ENCODE results near the gene USP22. TPM values are rescaled to one million over a fixed set of nuclear protein-coding genes. Genes with fewer than 3 reads are reported as not detected.

Gene USP22
- total and polyA plus RNA-seq, 4 donors: 21.5 to 168 (median 86.2) TPM

DNA sequence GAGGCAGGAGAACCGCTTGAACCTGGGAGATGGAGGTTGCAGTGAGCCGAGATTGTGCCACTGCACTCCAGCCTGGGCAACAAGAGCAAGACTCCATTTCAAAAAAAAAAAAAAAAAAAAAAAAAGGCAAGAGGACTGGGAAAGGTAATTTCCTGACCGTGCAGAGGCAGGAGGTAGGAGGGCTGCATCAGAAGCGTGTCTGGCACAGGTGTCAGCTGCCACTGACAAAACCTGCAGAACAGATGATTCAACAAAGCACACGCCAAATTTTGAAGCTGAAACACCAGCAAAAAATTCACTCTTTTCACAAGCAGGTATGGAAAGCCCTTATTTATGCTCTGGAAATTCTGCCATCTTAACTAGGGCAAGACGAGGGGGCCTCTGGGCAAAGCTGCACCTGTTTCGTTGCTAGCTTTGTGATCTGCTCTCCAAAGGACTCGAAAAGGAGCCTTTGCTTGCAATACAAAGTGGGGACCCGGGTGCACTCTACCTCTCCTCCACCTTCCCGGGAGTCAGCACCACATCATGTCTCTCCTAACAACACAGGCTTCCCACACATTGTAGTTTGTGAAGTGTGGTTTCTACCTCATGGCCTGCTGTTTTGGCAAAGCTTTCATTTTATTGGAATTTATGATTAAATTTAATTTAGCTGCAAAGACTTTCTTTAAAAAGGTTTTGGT, 33.7 kb downstream of the USP22 start:
- no peak for DNase-seq
- WGBS, 2 donors: 75 to 77% methylated on average over 10 of the region's 10 CpGs
- intact Hi-C loops (cut with DNase I): no loop called here
- Histone ChIP-seq H3K27me3 (ENCODE audit: control insufficient read depth in 1 of 2, insufficient read depth in 2 of 2, low read length in 1 of 2) (no peaks in the 10 kb centered on the region), H3K4me3 (ENCODE audit: low read length in 2 of 2) (no peak overlapping the region), H3K9me3 (ENCODE audit: control insufficient read depth, low read length) (no peaks in the 10 kb centered on the region), H3K4me1 (ENCODE audit: control insufficient read depth in 1 of 2, insufficient read depth in 2 of 2, low read length in 2 of 2) (no peaks in the 10 kb centered on the region), H3K27ac (ENCODE audit: low read depth in 1 of 2, low read length in 2 of 2) (no peak overlapping the region), H3K36me3 (ENCODE audit: control insufficient read depth in 1 of 2, insufficient read depth in 2 of 2, low read length in 1 of 2) (peaks cover 8 to 28% of the 10 kb centered on the region in 2 donors)
- ATAC-seq (ENCODE audit: low FRiP score): no peak

GRCh38 chr17:21008160-21008915, 34.5 kb downstream of the USP22 start:
- no peak overlapping the region for H3K27ac ChIP-seq (ENCODE audit: low read depth in 1 of 2, low read length in 2 of 2)

DNA sequence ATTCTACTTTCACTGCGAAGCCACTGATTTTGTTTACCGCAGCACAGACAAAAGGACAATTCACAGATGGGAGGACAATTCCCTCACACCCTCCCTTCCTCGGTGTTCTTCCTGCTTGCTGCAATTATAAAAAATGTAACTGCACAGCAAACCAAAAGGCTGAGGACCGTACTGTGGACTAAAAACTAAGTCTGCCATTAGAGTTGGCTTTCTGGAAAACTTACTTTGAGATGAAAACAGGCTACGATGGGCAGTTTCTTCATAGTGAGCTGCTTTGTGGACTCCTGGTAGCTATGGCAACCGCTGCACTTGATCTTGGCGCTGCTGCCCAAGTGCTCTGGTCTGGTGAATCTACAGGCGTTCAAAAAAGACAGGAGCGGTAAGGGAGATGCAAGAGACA, 35.2 kb downstream of the USP22 start:
- Histone ChIP-seq H3K36me3 (ENCODE audit: control insufficient read depth in 1 of 2, insufficient read depth in 2 of 2, low read length in 1 of 2) (peaks cover 8 to 29% of the 10 kb centered on the region in 2 donors), H3K4me3 (ENCODE audit: low read length in 2 of 2) (no peak overlapping the region), H3K27me3 (ENCODE audit: control insufficient read depth in 1 of 2, insufficient read depth in 2 of 2, low read length in 1 of 2) (no peaks in the 10 kb centered on the region), H3K9me3 (ENCODE audit: control insufficient read depth, low read length) (no peaks in the 10 kb centered on the region), H3K27ac (ENCODE audit: low read depth in 1 of 2, low read length in 2 of 2) (no peak overlapping the region), H3K4me1 (ENCODE audit: control insufficient read depth in 1 of 2, insufficient read depth in 2 of 2, low read length in 2 of 2) (no peaks in the 10 kb centered on the region)
- no peak for ATAC-seq (ENCODE audit: low FRiP score)
- DNase-seq: no peak
- intact Hi-C loops (cut with DNase I): no loop called here
- 83 to 88% methylated on average over 9 of the region's 9 CpGs for WGBS, 2 donors

More at GRCh38 chr17:21008160-21008915, 34.5 kb downstream of the USP22 start:
- ATAC-seq (ENCODE audit: low FRiP score) (no peak), DNase-seq (no peak)
- Histone ChIP-seq H3K27me3 (ENCODE audit: control insufficient read depth in 1 of 2, insufficient read depth in 2 of 2, low read length in 1 of 2) (no peaks in the 10 kb centered on the region), H3K4me3 (ENCODE audit: low read length in 2 of 2) (no peak overlapping the region), H3K9me3 (ENCODE audit: control insufficient read depth, low read length) (no peaks in the 10 kb centered on the region), H3K36me3 (ENCODE audit: control insufficient read depth in 1 of 2, insufficient read depth in 2 of 2, low read length in 1 of 2) (peaks cover 8 to 31% of the 10 kb centered on the region in 2 donors), H3K4me1 (ENCODE audit: control insufficient read depth in 1 of 2, insufficient read depth in 2 of 2, low read length in 2 of 2) (no peaks in the 10 kb centered on the region)
- WGBS, 2 donors: 79 to 81% methylated on average over 13 of the region's 13 CpGs
- intact Hi-C loops (cut with DNase I): no loop called here

DNA sequence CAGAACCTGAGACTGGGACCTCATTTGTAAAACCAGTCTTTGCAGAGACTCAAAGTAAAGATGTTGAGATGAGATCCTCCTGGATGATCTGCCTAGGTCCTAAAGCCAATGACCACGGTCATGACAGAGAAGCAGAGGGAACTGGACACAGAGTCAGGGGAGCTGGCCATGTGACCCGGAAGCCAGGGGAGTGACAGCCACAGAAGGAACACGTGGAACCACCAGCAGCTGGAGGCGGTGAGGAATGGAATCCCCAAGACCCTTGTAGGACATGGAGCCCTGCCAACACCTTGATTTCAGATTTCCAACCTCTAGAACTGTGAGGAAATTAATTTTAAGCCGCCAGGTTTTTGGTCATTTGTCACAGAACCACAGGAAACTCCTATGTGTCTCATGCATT, 37.0 kb downstream of the USP22 start:
- intact Hi-C loops (cut with DNase I): no loop called here
- Histone ChIP-seq H3K9me3 (ENCODE audit: control insufficient read depth, low read length) (no peaks in the 10 kb centered on the region), H3K4me1 (ENCODE audit: control insufficient read depth in 1 of 2, insufficient read depth in 2 of 2, low read length in 2 of 2) (no peaks in the 10 kb centered on the region), H3K27ac (ENCODE audit: low read depth in 1 of 2, low read length in 2 of 2) (no peak overlapping the region), H3K27me3 (ENCODE audit: control insufficient read depth in 1 of 2, insufficient read depth in 2 of 2, low read length in 1 of 2) (no peaks in the 10 kb centered on the region), H3K4me3 (ENCODE audit: low read length in 2 of 2) (no peak overlapping the region), H3K36me3 (ENCODE audit: control insufficient read depth in 1 of 2, insufficient read depth in 2 of 2, low read length in 1 of 2) (peaks cover 2 to 24% of the 10 kb centered on the region in 2 donors)
- 53 to 69% methylated on average over 5 of the region's 5 CpGs for WGBS, 2 donors
- DNase-seq (no peak), ATAC-seq (ENCODE audit: low FRiP score) (no peak)

GRCh38 chr17:21005367-21005766, 37.4 kb downstream of the USP22 start:
- Histone ChIP-seq H3K9me3 (ENCODE audit: control insufficient read depth, low read length) (no peaks in the 10 kb centered on the region), H3K4me1 (ENCODE audit: control insufficient read depth in 1 of 2, insufficient read depth in 2 of 2, low read length in 2 of 2) (no peaks in the 10 kb centered on the region)
- ATAC-seq (ENCODE audit: low FRiP score): no peak

GRCh38 chr17:21004016-21004930, 38.5 kb downstream of the USP22 start:
- H3K9me3 ChIP-seq (ENCODE audit: control insufficient read depth, low read length): no peaks in the 10 kb centered on the region
- H3K27ac ChIP-seq (ENCODE audit: low read depth in 1 of 2, low read length in 2 of 2): no peak overlapping the region
- H3K4me3 ChIP-seq (ENCODE audit: low read length in 2 of 2): no peak overlapping the region
- H3K4me1 ChIP-seq (ENCODE audit: control insufficient read depth in 1 of 2, insufficient read depth in 2 of 2, low read length in 2 of 2): no peaks in the 10 kb centered on the region
- peaks cover 2 to 23% of the 10 kb centered on the region in 2 donors for H3K36me3 ChIP-seq (ENCODE audit: control insufficient read depth in 1 of 2, insufficient read depth in 2 of 2, low read length in 1 of 2)
- no peaks in the 10 kb centered on the region for H3K27me3 ChIP-seq (ENCODE audit: control insufficient read depth in 1 of 2, insufficient read depth in 2 of 2, low read length in 1 of 2)
- intact Hi-C loops (cut with DNase I): no loop called here
- WGBS, 2 donors: 67 to 75% methylated on average over 26 of the region's 26 CpGs
- no peak for DNase-seq
- no peak for ATAC-seq (ENCODE audit: low FRiP score)

More at GRCh38 chr17:21005367-21005766, 37.4 kb downstream of the USP22 start:
- H3K27me3 ChIP-seq (ENCODE audit: control insufficient read depth in 1 of 2, insufficient read depth in 2 of 2, low read length in 1 of 2): no peaks in the 10 kb centered on the region
- DNase-seq: no peak
- intact Hi-C loops (cut with DNase I): no loop called here
- no peak overlapping the region for H3K27ac ChIP-seq (ENCODE audit: low read depth in 1 of 2, low read length in 2 of 2)
- peaks cover 2 to 23% of the 10 kb centered on the region in 2 donors for H3K36me3 ChIP-seq (ENCODE audit: control insufficient read depth in 1 of 2, insufficient read depth in 2 of 2, low read length in 1 of 2)
- 59 to 76% methylated on average over 4 of the region's 4 CpGs for WGBS, 2 donors
- no peak overlapping the region for H3K4me3 ChIP-seq (ENCODE audit: low read length in 2 of 2)

GRCh38 chr17:21003007-21003621, 39.7 kb downstream of the USP22 start:
- H3K4me3 ChIP-seq (ENCODE audit: low read length in 2 of 2): no peak overlapping the region
- intact Hi-C loops (cut with DNase I): no loop called here
- ATAC-seq (ENCODE audit: low FRiP score) (no peak), DNase-seq (no peak)
- no peaks in the 10 kb centered on the region for H3K4me1 ChIP-seq (ENCODE audit: control insufficient read depth in 1 of 2, insufficient read depth in 2 of 2, low read length in 2 of 2)
- H3K27me3 ChIP-seq (ENCODE audit: control insufficient read depth in 1 of 2, insufficient read depth in 2 of 2, low read length in 1 of 2): no peaks in the 10 kb centered on the region
- no peaks in the 10 kb centered on the region for H3K9me3 ChIP-seq (ENCODE audit: control insufficient read depth, low read length)
- peaks cover 2 to 18% of the 10 kb centered on the region in 2 donors for H3K36me3 ChIP-seq (ENCODE audit: control insufficient read depth in 1 of 2, insufficient read depth in 2 of 2, low read length in 1 of 2)
- 73 to 79% methylated on average over 11 of the region's 11 CpGs for WGBS, 2 donors
- no peak overlapping the region for H3K27ac ChIP-seq (ENCODE audit: low read depth in 1 of 2, low read length in 2 of 2)

- intact Hi-C loops (cut with DNase I): no loop called here
- DNase-seq (no peak), ATAC-seq (ENCODE audit: low FRiP score) (no peak)
- no peak overlapping the region for H3K27ac ChIP-seq (ENCODE audit: low read depth in 1 of 2, low read length in 2 of 2)
- 83 to 88% methylated on average over 26 of the region's 26 CpGs for WGBS, 2 donors
- no peaks in the 10 kb centered on the region for H3K4me1 ChIP-seq (ENCODE audit: control insufficient read depth in 1 of 2, insufficient read depth in 2 of 2, low read length in 2 of 2)
- H3K9me3 ChIP-seq (ENCODE audit: control insufficient read depth, low read length): no peaks in the 10 kb centered on the region
- no peaks in the 10 kb centered on the region for H3K27me3 ChIP-seq (ENCODE audit: control insufficient read depth in 1 of 2, insufficient read depth in 2 of 2, low read length in 1 of 2)
- no peak overlapping the region for H3K4me3 ChIP-seq (ENCODE audit: low read length in 2 of 2)
- H3K36me3 ChIP-seq (ENCODE audit: control insufficient read depth in 1 of 2, insufficient read depth in 2 of 2, low read length in 1 of 2): peaks cover 0 to 17% of the 10 kb centered on the region in 2 donors
Observed at GRCh38 chr17:21002309-21003006, 40.4 kb downstream of the USP22 start.
